ENCODE data around the gene BCL2L13. TPM values are rescaled to one million over a fixed set of nuclear protein-coding genes. Genes with fewer than 3 reads are reported as not detected.

BCL2L13 gene
- total RNA-seq, 1 experiment from 2014 or later: 52.9 TPM

DNA sequence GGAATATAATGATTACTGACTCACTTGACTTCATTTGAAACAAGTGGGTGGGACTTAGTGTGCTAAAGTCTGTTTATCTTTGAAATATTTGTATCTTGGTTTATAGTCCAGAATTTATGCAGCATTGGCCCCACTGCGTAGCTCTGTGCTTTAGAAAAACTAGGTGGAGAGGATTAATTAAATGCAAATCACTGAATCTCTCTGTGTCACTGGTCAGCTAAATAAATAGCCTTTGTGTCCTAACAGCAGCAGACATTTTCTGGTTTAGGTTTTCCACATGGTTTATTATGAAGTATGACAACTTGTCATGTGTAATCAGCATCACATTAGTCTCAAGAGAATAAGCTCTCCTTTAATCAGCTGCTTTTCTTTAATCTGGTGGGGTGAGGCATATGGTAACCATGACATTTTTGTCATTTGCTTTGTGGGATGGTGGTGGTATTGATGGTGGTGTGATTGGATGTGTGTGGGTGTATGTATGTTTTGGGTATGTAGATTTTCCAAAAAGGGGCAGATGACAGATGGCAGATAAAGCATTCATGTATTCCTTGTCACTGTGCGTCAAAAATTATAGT, 33.9 kb downstream of the BCL2L13 start:
- no peaks in the 10 kb centered on the region for H3K36me3 ChIP-seq (ENCODE audit: insufficient read depth, low read length, poor library complexity, severe bottlenecking)
- no peak for DNase-seq (ENCODE audit: low spot score)
- peak overlapping the region; percentile 20 for H3K27ac ChIP-seq (ENCODE audit: low read depth, low read length, poor library complexity, severe bottlenecking)
- POLR2A ChIA-PET (ENCODE audit: low non-redundant PET): interaction anchor here (0.6 kb wide), 1 partner anchor 52 kb away, joined by 3 read pairs; no protein-coding TSS in a partner anchor
- H3K4me3 ChIP-seq (ENCODE audit: low read depth, low read length, poor library complexity, severe bottlenecking): no peak overlapping the region
- BruUV-seq (replicated peaks): no TSS peak
- H3K9me3 ChIP-seq (ENCODE audit: low read depth, low read length, poor library complexity, severe bottlenecking): no peaks in the 10 kb centered on the region
- CTCF ChIA-PET: interaction anchor here (0.5 kb wide), 1 partner anchor 43 kb away, joined by 3 read pairs; no protein-coding TSS in a partner anchor
- TF ChIP-seq, protein P1, sequence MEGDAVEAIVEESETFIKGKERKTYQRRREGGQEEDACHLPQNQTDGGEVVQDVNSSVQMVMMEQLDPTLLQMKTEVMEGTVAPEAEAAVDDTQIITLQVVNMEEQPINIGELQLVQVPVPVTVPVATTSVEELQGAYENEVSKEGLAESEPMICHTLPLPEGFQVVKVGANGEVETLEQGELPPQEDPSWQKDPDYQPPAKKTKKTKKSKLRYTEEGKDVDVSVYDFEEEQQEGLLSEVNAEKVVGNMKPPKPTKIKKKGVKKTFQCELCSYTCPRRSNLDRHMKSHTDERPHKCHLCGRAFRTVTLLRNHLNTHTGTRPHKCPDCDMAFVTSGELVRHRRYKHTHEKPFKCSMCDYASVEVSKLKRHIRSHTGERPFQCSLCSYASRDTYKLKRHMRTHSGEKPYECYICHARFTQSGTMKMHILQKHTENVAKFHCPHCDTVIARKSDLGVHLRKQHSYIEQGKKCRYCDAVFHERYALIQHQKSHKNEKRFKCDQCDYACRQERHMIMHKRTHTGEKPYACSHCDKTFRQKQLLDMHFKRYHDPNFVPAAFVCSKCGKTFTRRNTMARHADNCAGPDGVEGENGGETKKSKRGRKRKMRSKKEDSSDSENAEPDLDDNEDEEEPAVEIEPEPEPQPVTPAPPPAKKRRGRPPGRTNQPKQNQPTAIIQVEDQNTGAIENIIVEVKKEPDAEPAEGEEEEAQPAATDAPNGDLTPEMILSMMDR (conservative IDR thresholded peaks at IDR 0.05; ENCODE audit: low read depth, low read length): no peak
- no peak for TF ChIP-seq EZH2 (IDR thresholded peaks at IDR 0.05; ENCODE audit: borderline replicate concordance, low read depth, low read length, poor library complexity, severe bottlenecking)
- H3K4me1 ChIP-seq (ENCODE audit: insufficient read depth, low read length, poor library complexity, severe bottlenecking): peaks cover 16% of the 10 kb centered on the region
- no peaks in the 10 kb centered on the region for H3K27me3 ChIP-seq (replicated peaks; ENCODE audit: insufficient read depth, low read depth, low read length, poor library complexity)
- intact Hi-C loops (cut with micrococcal nuclease; ENCODE audit: unreplicated experiment): no loop called here

DNA sequence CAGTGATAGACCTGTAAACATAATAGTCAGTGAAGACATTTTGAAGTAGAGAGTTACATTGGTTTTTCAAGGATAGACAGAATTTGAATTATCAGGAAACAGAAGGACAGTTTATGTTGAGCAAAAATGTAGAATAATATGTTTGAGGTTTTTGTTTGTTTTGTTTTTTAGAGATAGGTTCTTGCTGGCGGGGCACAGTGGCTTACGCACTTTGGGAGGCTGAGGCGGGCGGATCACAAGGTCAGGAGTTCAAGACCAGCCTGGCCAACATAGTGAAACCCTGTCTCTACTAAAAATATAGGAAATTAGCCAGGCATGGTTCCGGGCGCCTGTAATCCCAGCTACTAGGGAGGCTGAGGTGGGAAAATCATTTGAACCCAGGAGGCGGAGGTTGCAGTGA, 35.6 kb downstream of the BCL2L13 start:
- CTCF ChIA-PET: no interaction called here
- BruUV-seq (replicated peaks): no TSS peak

DNA sequence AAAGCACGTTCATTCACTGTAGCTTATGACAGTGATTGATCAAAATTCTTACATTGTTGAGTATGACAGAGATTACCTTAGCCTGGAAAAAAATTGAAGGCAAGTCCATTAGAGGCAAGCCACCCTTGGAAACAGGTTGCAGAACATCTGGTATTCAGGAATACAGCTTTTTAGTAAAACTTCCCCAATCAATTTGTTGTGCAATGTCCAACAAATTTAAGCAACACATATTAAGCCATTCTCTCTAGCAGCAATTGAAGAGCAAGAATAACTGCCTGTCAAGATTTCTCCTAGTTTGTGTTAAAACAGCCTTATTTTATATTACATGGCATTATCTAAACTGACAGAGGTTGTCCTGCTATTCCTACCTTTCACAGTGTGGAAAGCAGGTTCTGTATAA, 37.0 kb downstream of the BCL2L13 start:
- intact Hi-C loops (cut with micrococcal nuclease; ENCODE audit: unreplicated experiment): no loop called here
- peaks cover 16% of the 10 kb centered on the region for H3K4me1 ChIP-seq (ENCODE audit: insufficient read depth, low read length, poor library complexity, severe bottlenecking)
- POLR2A ChIA-PET (ENCODE audit: low non-redundant PET): no interaction called here
- H3K9me3 ChIP-seq (ENCODE audit: low read depth, low read length, poor library complexity, severe bottlenecking): no peaks in the 10 kb centered on the region
- no peak overlapping the region for H3K27ac ChIP-seq (ENCODE audit: low read depth, low read length, poor library complexity, severe bottlenecking)
- no peaks in the 10 kb centered on the region for H3K27me3 ChIP-seq (replicated peaks; ENCODE audit: insufficient read depth, low read depth, low read length, poor library complexity)
- TF ChIP-seq, protein P1 (conservative IDR thresholded peaks at IDR 0.05; ENCODE audit: low read depth, low read length): no peak
- no peak for TF ChIP-seq EZH2 (IDR thresholded peaks at IDR 0.05; ENCODE audit: borderline replicate concordance, low read depth, low read length, poor library complexity, severe bottlenecking)
- CTCF ChIA-PET: no interaction called here
- no peak overlapping the region for H3K4me3 ChIP-seq (ENCODE audit: low read depth, low read length, poor library complexity, severe bottlenecking)
- BruUV-seq (replicated peaks): no TSS peak
- no peaks in the 10 kb centered on the region for H3K36me3 ChIP-seq (ENCODE audit: insufficient read depth, low read length, poor library complexity, severe bottlenecking)
- no peak for DNase-seq (ENCODE audit: low spot score)

More for the DNA sequence above, 35.6 kb downstream of the BCL2L13 start:
- Histone ChIP-seq H3K4me1 (ENCODE audit: insufficient read depth, low read length, poor library complexity, severe bottlenecking) (peaks cover 16% of the 10 kb centered on the region), H3K36me3 (ENCODE audit: insufficient read depth, low read length, poor library complexity, severe bottlenecking) (no peaks in the 10 kb centered on the region), H3K9me3 (ENCODE audit: low read depth, low read length, poor library complexity, severe bottlenecking) (no peaks in the 10 kb centered on the region), H3K27ac (ENCODE audit: low read depth, low read length, poor library complexity, severe bottlenecking) (no peak overlapping the region), H3K4me3 (ENCODE audit: low read depth, low read length, poor library complexity, severe bottlenecking) (no peak overlapping the region), H3K27me3 (replicated peaks; ENCODE audit: insufficient read depth, low read depth, low read length, poor library complexity) (no peaks in the 10 kb centered on the region)
- intact Hi-C loops (cut with micrococcal nuclease; ENCODE audit: unreplicated experiment): no loop called here
- DNase-seq (ENCODE audit: low spot score): no peak
- POLR2A ChIA-PET (ENCODE audit: low non-redundant PET): interaction anchor here (0.6 kb wide), 1 partner anchor 17 kb away, joined by 3 read pairs; no protein-coding TSS in a partner anchor
- no peak for TF ChIP-seq EZH2 (IDR thresholded peaks at IDR 0.05; ENCODE audit: borderline replicate concordance, low read depth, low read length, poor library complexity, severe bottlenecking)
- TF ChIP-seq, protein P1 (conservative IDR thresholded peaks at IDR 0.05; ENCODE audit: low read depth, low read length): no peak
